HS-27A (cell line): Measurements from ENCODE around the gene KIT.
"Not testable (repeated sequence)": the region's sequence is repeated elsewhere in the genome, so short reads cannot be mapped to it uniquely, and the experiment has no call there.

Source experiments
- DNase-seq: peaks from one replicate; pipeline ENCODE4 v3.0.0-alpha.2; 2012; ENCODE audit warnings: low read depth, missing footprints

The KIT gene

DNA sequence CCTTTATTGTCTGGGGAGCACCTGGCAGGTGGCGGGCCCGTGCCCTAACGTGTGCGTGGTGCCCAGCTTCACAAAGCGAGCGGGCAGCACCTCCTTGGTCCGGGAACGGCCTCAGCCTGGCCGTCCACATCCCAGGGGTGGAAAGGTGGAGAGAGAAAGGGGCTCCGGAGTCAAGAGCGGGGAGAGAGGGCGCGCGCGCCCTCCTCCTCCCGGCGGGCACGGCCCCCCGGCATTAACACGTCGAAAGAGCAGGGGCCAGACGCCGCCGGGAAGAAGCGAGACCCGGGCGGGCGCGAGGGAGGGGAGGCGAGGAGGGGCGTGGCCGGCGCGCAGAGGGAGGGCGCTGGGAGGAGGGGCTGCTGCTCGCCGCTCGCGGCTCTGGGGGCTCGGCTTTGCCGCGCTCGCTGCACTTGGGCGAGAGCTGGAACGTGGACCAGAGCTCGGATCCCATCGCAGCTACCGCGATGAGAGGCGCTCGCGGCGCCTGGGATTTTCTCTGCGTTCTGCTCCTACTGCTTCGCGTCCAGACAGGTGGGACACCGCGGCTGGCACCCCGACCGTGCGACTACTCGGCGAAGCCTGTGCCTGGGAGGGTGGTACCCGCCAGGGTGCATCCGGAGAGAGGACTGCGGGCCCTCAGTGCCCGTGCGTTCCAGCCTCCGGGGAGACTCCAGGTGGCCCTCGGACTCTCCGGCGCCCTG, at the start of gene KIT:
KIT (plus strand) TSS at position 407 of the 701 bp plus-strand sequence; CDS start at position 465, 58 bp downstream.
- no peak for DNase-seq

DNA sequence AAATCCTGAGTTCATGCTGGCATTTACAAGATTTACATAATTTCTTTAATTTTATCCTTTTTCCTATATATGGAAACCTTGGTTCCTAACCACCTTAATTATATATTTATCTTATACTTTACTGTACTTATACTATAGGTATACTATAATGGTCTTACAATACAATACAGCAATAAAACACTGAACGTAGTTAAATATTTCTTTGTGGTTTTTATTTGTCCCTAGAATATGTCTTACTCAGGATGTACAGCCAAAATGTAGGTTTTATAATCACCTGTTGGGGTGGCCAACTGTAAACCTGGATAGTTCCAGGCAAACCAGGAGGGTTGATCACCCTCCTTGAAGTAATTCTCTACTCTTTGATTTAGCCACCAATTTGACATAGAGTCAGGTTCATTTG, 48.4 kb upstream of the KIT start:
- no peak for DNase-seq

DNA sequence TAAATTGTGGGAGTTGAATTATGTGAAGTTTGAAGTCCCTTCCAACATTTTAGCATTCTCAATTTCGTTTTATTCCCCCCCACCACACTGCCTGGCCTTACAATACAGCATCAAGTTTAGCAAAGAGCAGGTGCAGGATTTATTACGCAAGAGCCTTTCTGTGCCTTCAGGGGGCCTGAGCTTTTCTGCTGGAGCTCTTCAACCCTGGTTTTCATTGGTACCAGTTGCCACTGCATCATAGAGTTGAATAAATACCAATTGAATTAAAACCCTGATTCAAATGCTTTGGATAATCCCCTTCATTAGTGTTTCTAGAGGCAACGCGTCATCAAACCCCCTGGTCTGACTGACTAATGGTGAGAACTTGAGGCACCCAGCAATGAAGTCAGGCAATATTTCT, 43.6 kb upstream of the KIT start:
- no peak for DNase-seq

DNA sequence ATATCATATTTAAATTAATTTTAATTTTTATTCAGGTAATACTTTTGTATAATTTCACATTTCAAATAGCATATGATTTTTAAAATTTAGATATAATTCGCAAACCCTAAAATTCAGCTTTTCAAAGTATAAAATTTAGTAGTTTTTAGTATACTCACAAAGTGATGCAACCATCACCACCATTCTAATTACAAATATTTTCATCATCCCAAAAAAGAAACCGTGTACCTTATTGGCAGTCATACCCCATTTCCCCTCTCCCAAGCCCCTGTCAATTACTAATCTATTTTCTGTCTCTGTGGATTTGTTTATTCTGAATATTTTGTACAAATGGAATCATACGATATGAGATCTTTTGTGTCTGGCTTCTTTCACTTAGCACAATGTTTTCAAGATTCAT, 37.0 kb upstream of the KIT start:
- no peak for DNase-seq

DNA sequence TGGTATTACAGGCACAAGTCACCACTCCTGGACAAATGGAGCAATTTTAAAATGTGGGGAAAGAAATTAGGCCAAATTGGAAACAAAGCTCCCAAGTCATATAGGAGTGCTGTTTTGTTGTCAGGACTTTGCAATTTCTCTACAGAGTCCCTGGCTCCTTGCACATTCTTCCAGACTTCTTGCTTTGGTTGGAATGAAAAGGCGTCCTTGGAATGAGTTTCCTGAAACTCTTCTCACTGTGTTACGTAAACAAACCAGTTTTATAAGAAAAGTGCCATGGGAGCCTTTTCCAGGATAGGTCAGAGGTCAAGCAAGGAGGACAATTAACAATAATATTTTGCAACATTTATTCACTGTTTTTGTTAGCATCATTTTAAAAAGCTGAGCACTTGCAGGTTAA, 32.4 kb upstream of the KIT start:
- DNase-seq = no peak

DNA sequence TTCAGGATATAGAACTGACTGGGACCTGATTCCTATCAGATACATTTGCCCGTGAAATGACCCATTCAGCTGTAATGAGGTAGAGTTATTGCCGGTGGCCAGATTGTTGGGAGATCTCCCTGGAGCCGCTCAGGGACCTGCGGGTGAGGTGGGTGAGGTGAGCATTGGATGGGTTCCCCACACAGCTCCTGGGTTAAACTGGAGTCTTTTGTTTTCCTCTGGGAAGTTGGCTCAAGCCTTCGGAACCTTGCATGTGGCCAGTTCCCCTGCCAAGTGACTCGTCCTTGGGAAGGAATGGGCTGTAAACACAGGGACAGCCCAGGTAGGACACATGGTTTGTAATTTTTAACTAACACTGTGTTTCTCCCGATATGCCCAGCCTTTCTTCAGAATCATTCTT, 31.6 kb upstream of the KIT start:
- DNase-seq = no peak

DNA sequence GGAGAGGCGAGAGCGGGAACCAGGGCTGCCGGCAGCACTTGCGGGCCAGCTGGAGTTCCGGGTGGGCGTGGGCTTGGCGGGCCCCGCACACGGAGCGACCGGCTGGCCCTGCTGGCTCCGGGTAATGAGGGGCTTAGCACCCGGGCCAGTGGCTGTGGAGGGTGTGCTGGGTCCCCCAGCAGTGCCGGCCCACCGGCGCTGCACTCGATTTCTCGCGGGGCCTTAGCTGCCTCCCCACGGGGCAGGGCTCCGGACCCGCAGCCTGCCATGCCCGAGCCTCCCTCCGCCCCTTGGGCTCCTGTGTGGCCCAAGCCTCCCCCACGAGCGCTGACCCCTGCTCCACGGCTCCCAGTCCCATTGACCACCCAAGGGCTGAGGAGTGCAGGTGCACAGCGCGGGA, 25.2 kb upstream of the KIT start:
- no peak for DNase-seq

DNA sequence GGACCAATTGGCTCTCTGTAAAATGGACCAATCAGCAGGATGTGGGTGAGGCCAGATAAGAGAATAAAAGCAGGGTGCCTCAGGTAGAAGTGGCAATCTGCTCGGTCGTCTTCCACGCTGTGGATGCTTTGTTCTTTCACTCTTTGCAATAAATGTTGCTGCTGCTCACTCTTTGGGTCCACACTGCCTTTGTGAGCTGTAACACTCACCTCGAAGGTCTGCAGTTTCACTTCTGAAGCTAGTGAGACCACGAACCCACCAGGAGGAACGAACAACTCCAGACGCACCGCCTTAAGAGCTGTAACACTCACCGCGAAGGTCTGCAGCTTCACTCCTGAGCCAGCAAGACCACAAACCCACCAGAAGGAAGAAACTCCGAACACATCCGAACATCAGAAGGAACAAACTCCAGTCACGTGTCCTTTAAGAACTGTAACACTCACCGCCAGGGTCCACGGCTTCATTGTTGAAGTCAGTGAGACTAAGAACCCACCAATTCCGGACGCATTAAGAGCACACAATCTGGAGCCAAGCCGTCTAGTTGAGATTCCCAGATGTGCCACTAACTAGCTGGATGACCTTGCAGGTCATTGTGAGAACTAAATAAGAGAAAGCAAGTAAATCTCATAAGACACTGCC, 24.5 kb upstream of the KIT start:
- DNase-seq = not testable (repeated sequence)

DNA sequence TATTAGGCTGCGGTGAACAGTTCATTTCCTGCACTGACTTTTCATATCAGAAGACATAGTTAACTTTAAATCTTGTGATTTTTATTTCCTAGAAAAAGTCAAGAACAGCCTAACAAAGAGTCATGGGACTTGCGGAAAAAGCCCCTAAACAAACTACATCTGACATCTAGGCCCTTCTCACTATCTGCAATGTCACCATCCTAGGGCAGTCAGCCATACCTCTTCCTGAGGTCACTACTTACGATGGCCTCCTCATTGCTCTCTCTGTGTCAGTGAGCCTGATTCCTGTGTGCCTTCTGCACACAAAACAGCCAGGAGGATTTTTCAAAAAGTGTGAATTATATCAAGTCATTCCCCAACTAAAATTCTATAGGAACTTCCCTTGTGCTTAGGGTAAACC, 22.4 kb upstream of the KIT start:
- no peak for DNase-seq

DNA sequence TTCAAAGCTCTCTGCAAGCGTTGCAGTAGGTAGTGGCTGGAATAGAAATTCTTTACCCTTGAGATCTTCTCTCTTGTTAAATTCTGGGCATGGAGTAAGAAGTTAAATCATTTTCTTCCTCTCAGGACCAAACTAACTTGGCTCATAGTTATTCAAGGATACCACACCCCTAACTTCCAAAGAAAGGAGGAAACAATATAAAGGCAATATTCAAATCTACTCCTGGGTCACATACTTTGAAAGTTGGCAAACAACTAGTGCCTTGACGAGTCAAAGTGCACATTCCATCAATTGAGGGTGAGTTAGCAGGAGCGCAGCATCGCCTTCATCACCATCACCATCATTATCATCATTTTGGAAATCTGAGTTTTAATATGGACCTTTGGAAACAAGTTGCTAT, 20.4 kb upstream of the KIT start:
- no peak for DNase-seq

DNA sequence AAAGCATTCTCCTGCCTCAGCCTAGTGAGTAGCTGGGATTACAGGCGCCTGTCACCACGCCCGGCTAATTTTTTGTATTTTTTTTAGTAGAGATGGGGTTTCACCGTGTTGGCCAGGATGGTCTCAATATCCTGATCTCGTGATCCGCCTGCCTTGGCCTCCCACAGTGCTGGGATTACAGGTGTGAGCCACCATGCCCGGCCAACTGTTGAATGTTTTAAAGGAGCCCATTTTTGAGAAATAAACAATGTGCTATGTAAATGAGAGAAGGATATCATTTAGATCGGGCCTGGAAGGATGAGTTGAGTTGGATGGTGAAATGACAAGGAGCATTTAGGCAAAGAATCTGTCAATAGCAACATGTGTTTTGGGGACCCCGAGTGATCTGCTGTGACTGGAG, 16.7 kb upstream of the KIT start:
- DNase-seq = not testable (repeated sequence)

DNA sequence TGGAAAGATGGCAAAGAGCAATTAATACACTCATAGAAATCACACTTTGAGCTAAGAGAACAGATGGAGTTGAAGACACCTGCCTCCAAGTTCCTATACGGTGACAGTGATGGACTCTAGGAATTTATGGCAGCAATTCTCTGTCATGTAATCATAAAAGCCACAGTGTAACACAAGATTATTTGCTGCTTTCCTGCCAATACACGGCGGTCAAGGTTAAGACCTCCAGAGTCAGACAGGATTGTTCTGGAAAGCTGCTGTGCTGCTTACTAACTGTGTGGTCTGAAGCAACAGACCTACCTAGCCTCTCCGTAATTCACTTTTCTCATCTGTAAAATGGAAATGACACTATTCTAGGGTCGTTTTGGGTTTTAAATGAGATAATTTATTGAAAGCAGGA, 14.6 kb upstream of the KIT start:
- no peak for DNase-seq

DNA sequence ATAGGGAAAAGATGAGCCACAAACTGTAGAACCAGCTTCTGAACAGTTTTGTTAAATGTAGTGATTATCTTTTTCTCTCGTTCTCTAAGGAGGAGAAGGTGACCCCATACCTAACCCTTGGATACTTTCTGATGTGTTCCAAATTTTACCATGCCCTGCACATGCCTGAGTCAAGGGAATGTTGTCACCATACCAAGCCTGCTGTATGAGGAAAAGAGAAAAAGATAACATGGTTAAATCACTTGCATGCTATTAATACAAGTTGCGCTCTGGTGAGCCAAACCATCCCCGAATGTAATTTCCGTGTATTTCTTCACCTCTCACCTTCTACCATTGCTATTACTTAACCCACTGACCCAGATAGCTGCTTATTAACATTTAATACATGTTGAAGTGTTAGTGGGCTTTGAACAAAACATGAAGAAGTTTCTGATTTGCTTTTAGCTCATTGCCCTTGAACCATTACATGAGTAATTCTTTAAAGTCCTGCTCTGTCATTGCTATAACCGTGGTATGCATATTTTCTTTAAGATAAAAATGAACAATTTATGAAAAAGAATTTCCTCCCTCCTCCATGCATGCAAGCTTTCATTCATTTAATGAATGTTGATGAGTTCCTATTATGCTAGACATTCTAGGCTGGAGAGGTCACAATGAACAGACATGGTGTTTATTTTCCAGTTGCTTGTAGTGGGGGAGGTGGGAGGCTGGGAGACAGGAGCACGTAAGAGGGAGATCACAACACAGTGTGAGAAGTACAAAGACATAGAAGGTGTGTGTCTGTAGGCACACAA, 13.6 kb upstream of the KIT start:
- no peak for DNase-seq

DNA sequence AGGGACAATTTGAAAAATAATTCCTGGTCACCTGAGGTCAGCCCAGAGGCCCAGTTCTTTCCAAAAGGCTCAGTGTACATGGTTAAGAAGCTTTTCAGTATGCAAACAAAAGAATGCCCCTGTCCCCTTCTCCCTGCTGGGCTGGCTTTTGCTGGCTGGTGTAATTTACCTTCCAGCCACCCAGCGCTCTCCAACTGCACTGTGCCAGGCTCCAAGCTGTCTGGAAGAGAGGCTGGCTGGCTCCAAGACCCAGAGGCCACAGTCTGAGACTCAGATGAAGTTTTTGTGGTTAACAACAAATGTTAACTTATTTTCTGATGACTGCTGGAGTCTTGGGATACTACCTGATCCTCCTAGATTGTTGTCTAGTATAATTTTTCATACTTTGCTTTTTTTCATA, 11.9 kb upstream of the KIT start:
- no peak for DNase-seq

DNA sequence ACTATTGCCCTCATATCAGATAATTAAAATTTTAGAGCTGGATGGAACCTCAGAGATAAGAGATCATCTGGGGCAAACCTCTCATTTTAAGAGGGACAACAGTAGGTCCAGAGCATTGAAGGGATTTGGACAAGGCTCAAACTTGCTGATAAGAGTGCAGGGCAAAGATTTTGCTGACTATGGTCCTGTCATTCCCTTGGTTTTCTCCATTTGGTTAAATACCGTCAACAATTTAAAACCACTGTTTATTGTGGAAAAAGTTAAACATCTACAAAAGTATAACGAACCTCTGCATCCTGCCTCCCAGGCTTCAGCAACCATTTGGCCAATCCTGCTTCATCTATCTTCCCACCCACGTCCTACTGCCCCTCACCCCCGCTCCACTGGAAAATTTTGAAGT, 10.7 kb upstream of the KIT start:
- no peak for DNase-seq

DNA sequence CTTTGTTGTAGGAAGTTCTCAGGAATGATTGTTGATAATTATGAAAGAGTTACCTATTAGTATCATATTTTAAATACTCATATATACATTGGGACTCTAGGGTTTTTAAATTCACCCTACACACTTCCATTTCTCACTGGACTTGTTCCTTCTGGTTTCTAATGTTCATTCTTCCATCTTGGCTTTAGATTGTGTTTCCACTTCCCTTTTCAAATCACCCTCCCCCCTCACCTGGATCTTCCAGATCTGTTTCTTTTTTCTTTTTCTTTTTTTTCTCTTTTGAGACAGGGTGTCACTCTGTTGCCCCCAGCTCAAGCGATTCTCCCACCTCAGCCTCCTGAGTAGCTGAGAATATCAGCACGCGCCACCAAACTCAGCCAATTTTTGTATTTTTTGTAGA, 6.7 kb upstream of the KIT start:
- DNase-seq = no peak

DNA sequence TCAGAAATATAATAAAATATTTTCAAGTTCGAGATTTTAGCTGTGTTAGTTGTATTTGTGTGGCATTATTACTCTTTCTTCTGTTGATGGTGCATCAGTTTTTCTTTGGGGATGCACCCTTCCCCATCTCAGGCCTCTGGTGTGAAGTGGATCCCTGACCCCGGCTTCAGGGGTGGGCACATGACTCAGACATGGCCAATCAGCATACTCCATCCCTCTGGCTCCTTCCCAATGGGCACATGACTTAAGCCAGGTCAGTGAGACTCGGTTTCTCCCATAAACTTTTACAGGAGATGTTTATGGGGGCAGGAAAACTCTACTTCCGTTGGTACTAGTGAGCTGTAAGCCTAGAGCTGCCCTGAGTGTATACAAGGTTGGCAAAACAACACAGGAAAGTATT, 3.0 kb upstream of the KIT start:
- no peak for DNase-seq

DNA sequence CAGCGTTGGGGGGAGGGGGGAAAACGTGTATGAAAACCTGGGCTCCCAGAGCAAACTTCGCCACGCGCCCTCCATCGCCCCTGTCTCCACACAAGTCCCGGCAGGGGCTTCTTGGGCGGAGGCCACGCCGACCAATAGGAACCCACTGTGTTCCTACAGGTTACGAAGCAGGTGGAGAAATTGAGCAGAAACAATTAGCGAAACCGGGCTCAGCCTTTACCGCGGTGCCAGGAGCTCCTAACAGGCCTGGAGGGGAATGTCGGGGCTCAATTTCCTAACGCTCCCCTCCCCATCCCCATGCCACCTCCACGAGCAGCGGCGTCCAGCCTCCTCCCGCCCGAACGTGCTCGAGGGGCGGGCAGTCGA, 589 bp upstream of the KIT start:
- no peak for DNase-seq

DNA sequence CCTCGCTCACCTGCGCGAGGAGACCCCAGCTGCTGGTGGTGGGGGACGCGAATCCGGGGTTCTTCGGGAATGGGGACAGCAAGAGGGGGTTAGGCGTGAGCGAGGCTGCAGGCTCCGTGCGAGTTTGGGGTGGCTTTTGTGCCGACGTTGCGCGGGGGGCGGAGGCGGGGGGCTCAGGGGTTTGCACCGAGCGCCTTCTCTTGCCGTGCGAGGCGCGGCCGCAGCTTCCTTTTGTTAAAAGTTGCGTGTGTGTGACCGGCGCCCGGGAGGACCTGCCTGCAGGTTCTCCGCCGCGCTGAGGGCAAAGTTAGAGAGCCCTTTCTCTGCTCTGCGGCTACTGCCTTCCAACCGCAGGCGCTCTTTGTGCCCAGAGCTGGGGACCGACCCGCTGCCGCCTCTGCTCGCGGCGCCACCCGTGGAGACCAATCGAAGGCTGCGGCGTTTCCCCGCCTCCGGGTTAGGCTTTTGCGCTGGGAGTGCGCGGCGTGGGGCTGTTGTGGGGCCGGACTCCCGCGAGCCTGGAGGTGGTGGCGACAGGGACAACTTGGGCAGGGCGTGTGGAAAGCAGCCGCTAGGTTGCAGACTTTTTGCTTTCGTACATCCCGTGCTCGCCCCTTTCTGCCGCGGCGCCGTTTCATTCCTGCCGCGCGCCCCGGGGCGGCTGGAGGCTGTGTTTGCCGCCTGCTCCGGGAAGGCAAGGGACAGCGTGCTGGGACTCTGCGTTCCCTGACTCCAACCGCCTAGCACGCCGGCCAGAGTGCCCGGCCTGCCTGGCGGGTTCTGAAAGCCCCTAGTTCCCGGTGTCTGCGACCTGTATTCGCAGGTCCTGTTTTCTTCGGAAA, 716 bp downstream of the KIT start:
- peak; percentile 40 for DNase-seq

DNA sequence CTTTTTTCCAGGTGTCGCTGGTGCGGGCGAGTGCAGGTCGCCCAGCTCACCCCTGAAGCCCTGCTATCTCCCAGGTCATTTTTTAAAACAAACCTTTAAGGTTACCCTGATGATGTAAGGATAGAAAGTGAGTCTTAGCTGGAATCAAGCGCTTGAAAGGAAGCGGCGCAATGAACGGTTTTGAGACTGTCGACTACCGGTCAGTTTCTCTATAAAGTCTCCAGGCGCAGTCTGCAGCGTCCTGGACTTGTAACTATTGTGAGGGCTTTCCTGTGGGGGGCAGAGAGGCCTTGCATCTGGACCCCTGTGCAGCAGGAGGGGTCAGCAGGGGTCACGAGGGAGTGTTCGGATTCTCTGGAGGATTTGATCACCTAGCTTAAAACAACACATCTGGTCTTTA, 1.6 kb downstream of the KIT start:
- no peak for DNase-seq

DNA sequence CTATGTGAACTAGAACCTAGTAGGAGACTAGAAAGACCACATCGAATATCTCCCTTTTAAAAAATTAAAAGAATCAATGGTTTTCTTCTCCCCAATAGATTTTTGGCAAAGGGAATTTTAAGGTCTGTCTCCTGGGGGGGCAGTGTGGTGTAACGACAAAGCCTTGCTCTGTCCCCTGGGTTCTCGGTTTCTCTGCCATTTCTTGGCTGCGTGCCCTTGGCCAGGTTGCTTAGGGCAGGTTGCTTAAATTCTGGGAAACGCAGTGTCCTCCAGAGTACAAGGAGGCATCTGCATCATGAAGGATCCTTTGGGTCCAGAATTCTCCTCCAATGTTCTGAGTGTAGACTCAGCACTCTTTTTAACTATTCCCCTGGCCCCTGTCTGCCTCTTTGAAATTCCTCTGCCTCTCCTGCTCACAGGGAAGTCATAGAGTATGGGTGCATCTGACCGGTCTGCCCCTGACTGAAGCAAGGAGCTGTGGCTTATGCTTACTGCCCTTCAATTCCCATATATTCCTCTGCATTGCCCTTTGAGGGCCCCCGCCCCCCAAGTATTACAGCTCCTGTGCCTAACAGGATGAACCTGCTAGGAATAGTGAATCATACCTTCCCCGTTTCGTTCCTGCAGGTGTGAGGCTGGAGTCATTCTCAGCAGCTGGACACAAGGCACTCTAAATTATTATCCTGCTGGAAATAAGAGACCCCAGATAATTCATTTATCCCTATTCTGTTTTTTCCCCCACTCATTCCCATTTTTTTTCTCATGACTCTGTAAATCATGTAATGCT, 2.2 kb downstream of the KIT start:
- no peak for DNase-seq

DNA sequence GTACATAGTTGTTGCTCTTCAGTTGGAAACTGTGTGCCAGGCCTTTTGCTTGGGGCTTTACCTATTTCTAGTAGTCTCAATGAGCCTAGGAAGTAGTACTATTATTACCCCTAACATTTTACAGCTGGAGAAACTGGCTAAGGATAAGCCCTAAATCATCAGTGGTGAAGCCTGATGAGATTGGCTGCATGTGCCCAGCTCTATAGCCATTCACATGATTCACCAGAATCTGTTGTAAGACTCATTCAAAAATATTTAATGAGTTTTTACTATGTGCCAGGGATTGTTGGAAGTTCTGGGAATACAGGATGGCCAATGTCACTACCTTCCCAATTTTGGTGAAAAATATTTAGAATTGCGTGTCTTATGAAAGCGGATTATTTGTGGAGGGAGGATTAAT, 2.8 kb downstream of the KIT start:
- no peak for DNase-seq
